Suprapubic skin (tissue), 4 donors: ENCODE results near the gene PUM2. TPM values are rescaled to one million over a fixed set of nuclear protein-coding genes. Genes with fewer than 3 reads are reported as not detected.

Experiments
- DNase-seq, 2 donors: peaks; one replicate each; pipeline ENCODE4 v3.0.0-alpha.2; 2019; ENCODE audit warnings: low spot score in 2 of 2
- H3K27ac ChIP-seq: fragments of 200-600 bp; sonication (generic); one replicate; pipeline ENCODE4 v1.5.1; 2019
- H3K27me3 ChIP-seq: fragments of 200-600 bp; sonication (generic); one replicate; pipeline ENCODE4 v1.5.1; 2019
- H3K36me3 ChIP-seq: fragments of 200-600 bp; sonication (generic); one replicate; pipeline ENCODE4 v1.5.1; 2019
- H3K4me1 ChIP-seq: fragments of 200-600 bp; sonication (generic); one replicate; pipeline ENCODE4 v1.5.1; 2019
- H3K4me3 ChIP-seq: fragments of 200-600 bp; sonication (generic); one replicate; pipeline ENCODE4 v1.5.1; 2019; ENCODE audit warnings: mild to moderate bottlenecking
- H3K9me3 ChIP-seq: fragments of 200-600 bp; sonication (generic); one replicate; pipeline ENCODE4 v1.5.1; 2019
- CTCF ChIP-seq, 2 donors: fragments of 200-600 bp in 1 of 2; fragments of 450-650 bp in 1 of 2; sonication (generic) in 1 of 2; IDR thresholded peaks; one replicate each; pipeline ENCODE4 v1.5.1; 2016 to 2019; ENCODE audit warnings: antibody characterized with exemption in 2 of 2, mild to moderate bottlenecking in 1 of 2, moderate library complexity in 1 of 2
- EP300 ChIP-seq: sonication (generic); formaldehyde crosslinking; IDR thresholded peaks from one replicate; pipeline ENCODE4 v1.6.1; 2017; ENCODE audit warnings: antibody characterized with exemption
- POLR2A ChIP-seq, 2 donors: fragments of 450-650 bp; IDR thresholded peaks; one replicate each; pipeline ENCODE4 v1.6.1; 2017; ENCODE audit warnings: antibody characterized with exemption in 2 of 2, mild to moderate bottlenecking in 2 of 2, moderate library complexity in 2 of 2
- POLR2AphosphoS5 ChIP-seq, 3 donors: sonication (generic); formaldehyde crosslinking; IDR thresholded peaks; one replicate each; pipeline ENCODE4 v1.6.1; 2017; ENCODE audit warnings: antibody characterized with exemption in 3 of 3
- WGBS: methylation state at CpG from one replicate; pipeline ENCODE4 v1.1.5; 2018; 5-methylcytosine and 5-hydroxymethylcytosine counted together
- total RNA-seq, 4 donors: library from RNA; depleted of rRNA; stranded (reverse); fragments of >200 nt; gene quantifications; one replicate each; pipeline ENCODE4 v1.1.0, GENCODE V29; 2016

The PUM2 gene
- total RNA-seq, 4 donors from 2014 or later, result 78.9 to 108 (median 99.0) TPM

GRCh38 chr2:20307311-20307710, 43.3 kb downstream of the PUM2 start:
- Histone ChIP-seq H3K36me3 (peaks cover 65% of the 10 kb centered on the region), H3K27me3 (no peaks in the 10 kb centered on the region), H3K4me1 (no peaks in the 10 kb centered on the region), H3K4me3 (no peak overlapping the region), H3K27ac (no peak overlapping the region), H3K9me3 (no peaks in the 10 kb centered on the region)
- no peak for TF ChIP-seq POLR2AphosphoS5 (IDR thresholded peaks at IDR 0.05)
- TF ChIP-seq EP300, result no peak
- TF ChIP-seq CTCF (IDR thresholded peaks at IDR 0.05), result no peak
- TF ChIP-seq POLR2A (IDR thresholded peaks at IDR 0.05), result no peak
- DNase-seq, result no peak

GRCh38 chr2:20304411-20304810, 46.2 kb downstream of the PUM2 start:
- WGBS, result 95% methylated on average over 1 of the region's 1 CpG
- H3K27me3 ChIP-seq, result no peaks in the 10 kb centered on the region
- H3K4me1 ChIP-seq, result no peaks in the 10 kb centered on the region
- DNase-seq, result no peak
- H3K4me3 ChIP-seq, result no peak overlapping the region
- no peak overlapping the region for H3K27ac ChIP-seq
- TF ChIP-seq POLR2AphosphoS5 (IDR thresholded peaks at IDR 0.05), result no peak
- TF ChIP-seq POLR2A (IDR thresholded peaks at IDR 0.05), result no peak
- no peak for TF ChIP-seq CTCF (IDR thresholded peaks at IDR 0.05)
- H3K9me3 ChIP-seq, result no peaks in the 10 kb centered on the region
- H3K36me3 ChIP-seq, result peaks cover 56% of the 10 kb centered on the region

GRCh38 chr2:20303966-20304365, 46.7 kb downstream of the PUM2 start:
- Histone ChIP-seq H3K9me3 (no peaks in the 10 kb centered on the region), H3K4me1 (no peaks in the 10 kb centered on the region), H3K27me3 (no peaks in the 10 kb centered on the region), H3K36me3 (peaks cover 55% of the 10 kb centered on the region), H3K27ac (no peak overlapping the region), H3K4me3 (no peak overlapping the region)
- TF ChIP-seq POLR2AphosphoS5 (IDR thresholded peaks at IDR 0.05), result no peak
- TF ChIP-seq EP300, result no peak
- TF ChIP-seq POLR2A (IDR thresholded peaks at IDR 0.05), result no peak
- TF ChIP-seq CTCF (IDR thresholded peaks at IDR 0.05), result no peak
- WGBS, result 100% methylated on average over 1 of the region's 1 CpG
- no peak for DNase-seq

- peaks cover 52% of the 10 kb centered on the region for H3K36me3 ChIP-seq
- 80% methylated on average over 4 of the region's 4 CpGs for WGBS
- H3K27me3 ChIP-seq, result no peaks in the 10 kb centered on the region
Observed at GRCh38 chr2:20302019-20302418, 48.6 kb downstream of the PUM2 start.

GRCh38 chr2:20300656-20301055, 50.0 kb downstream of the PUM2 start:
- no peaks in the 10 kb centered on the region for H3K27me3 ChIP-seq
- 66% methylated on average over 5 of the region's 5 CpGs for WGBS
- H3K4me1 ChIP-seq, result no peaks in the 10 kb centered on the region
- H3K9me3 ChIP-seq, result no peaks in the 10 kb centered on the region
- peaks cover 52% of the 10 kb centered on the region for H3K36me3 ChIP-seq
- H3K4me3 ChIP-seq, result no peak overlapping the region
- TF ChIP-seq CTCF (IDR thresholded peaks at IDR 0.05) (no peak), POLR2AphosphoS5 (IDR thresholded peaks at IDR 0.05) (no peak), EP300 (no peak), POLR2A (IDR thresholded peaks at IDR 0.05) (no peak)
- no peak overlapping the region for H3K27ac ChIP-seq
- no peak for DNase-seq

More at GRCh38 chr2:20302019-20302418, 48.6 kb downstream of the PUM2 start:
- DNase-seq, result no peak
- no peak for TF ChIP-seq EP300
- TF ChIP-seq POLR2AphosphoS5 (IDR thresholded peaks at IDR 0.05), result no peak
- no peak for TF ChIP-seq CTCF (IDR thresholded peaks at IDR 0.05)
- TF ChIP-seq POLR2A (IDR thresholded peaks at IDR 0.05), result no peak
- no peaks in the 10 kb centered on the region for H3K9me3 ChIP-seq
- no peaks in the 10 kb centered on the region for H3K4me1 ChIP-seq
- H3K4me3 ChIP-seq, result no peak overlapping the region
- H3K27ac ChIP-seq, result no peak overlapping the region
